CD4-positive, alpha-beta T cell treated with Interleukin-10 for 1 hour (primary cell): ENCODE measurements around the gene SLC5A9.
"Not testable (repeated sequence)": the region's sequence is repeated elsewhere in the genome, so short reads cannot be mapped to it uniquely, and the experiment has no call there.

Source experiments
- DNase-seq: peaks from one replicate; pipeline ENCODE4 v3.0.0-alpha.2; 2020

SLC5A9 gene

DNA sequence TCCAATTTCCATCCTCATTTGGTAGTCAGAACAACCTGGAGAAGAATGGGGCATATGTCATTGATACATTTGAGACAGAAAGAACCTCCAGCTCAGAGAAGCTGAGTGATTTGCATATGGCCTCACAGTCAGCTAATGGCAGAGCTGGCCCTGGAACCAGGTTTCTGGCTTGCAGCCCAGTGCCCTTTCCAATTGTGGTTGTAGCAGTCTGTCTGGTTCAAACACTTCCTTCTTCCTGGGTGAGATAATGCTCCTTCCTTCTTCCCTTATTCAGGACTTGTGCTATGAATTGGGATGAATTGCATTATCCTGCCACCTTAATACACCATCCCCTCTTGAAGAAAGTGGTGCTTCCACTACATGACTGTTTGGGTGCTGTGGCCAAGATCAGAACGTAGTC, 24.2 kb downstream of the SLC5A9 start:
- DNase-seq, result no peak

DNA sequence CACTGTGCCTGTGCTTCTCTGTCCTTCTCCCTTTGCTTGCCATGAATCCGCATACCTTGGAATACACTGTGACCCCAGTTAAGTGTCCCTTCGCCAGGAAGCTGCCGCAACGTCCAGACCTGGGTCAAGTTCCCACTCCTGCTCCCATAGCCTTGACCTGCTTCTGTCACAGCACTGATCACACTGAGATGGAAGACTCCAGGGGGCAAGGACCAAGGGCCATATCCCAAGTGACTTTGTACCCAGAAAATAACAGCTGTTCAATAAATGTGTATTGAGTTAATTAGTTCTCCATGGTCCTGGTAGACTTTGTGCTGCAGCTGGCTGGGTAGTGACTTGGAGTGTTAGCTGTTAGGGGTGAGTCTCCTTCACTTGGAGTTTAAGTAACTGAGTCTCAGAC, 25.8 kb downstream of the SLC5A9 start:
- no peak for DNase-seq

DNA sequence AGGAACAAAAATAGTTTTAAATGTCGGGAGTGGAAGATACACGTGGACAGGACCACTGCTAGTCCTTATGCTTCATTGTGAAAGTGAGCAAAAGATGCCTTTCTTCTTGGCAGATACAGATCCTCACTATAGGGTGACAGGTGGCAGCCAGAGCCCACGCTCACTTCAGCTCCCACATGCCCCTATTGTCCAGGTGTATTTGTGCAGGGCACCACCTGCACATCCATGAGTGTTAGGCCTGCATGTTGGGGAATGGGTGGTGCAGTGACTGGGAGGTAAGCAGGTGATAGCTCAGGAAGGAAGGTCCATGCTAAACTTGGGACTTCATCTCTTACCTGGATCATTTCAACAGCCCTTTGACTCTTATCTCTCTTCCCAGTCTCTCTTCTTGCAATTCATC, 27.4 kb downstream of the SLC5A9 start:
- no peak for DNase-seq

DNA sequence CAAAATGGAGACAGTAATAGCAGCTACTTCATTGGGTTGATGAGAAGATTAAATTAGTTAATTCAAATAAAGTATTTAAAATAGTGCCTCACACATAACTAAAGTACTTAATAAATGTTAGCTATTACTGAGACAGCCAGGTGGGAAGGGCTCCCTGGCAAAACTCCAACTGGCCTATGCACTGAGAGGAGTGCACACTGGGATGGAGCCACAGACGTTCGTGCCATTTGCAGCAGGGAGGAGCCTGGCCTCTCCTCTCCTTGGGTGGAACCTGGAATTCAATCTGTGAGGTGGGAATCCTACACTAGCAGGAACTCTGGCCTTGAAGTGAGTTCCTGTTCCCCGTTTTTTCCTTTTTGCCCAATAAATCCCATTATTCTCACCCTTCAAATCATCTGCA, 28.1 kb downstream of the SLC5A9 start:
- DNase-seq, result no peak

DNA sequence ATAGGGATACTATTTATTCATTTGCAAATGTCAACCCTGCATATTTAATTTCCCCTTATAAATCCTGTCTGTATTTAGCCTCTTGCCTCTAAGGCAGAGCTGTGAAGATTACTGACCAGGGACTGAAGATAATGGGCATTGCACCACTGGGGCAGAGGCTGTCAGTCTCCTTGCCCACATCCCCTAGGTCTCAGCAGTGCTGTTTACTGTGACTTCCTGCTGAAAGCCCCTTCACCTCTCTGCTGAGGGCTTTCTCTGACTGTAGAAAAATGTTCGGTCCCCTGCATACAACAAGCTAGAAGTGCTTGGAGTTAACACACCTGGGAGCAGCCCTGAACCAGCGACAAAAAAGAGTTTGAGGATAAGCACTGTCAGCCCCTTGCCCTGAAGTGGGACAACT, 28.8 kb downstream of the SLC5A9 start:
- no peak for DNase-seq

DNA sequence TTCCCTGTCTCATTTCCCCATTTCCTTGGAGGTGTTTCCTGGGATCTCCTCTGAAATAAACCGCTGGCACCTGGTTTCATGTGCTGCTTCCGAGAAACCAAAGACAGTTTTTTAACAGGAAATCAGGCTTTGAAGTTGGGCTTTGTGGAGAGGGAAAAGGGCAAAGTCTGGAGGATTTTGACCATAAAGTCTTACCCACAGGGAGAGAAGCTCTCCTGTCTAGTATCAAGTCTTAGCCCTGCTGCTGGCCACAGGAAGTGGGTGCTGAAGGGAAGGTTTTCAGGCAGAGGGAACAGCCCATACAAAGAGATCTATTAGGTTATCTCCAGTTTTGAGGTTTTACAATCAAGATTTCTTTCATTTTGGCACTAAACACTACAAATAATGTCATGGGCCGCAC, 29.3 kb downstream of the SLC5A9 start:
- DNase-seq, result no peak

DNA sequence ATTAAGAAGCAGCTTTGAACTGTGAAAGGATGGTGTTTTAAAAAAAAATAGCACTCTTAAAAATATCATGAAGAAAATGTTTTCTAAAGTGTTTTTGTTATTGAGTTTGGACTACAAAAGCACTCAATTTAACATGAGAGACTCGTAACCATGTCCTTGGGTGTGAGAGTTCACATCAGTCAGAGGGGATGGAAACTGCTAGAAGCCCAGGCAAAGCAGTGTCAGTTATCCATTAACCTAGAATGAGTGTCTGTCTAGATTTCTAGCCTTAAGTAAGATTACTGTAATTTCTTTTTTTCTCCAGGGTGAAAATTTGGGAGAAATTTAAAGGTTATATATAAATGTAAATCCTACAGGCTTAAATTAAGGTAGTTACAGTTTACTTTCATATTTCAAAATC, 31.7 kb downstream of the SLC5A9 start:
- no peak for DNase-seq

DNA sequence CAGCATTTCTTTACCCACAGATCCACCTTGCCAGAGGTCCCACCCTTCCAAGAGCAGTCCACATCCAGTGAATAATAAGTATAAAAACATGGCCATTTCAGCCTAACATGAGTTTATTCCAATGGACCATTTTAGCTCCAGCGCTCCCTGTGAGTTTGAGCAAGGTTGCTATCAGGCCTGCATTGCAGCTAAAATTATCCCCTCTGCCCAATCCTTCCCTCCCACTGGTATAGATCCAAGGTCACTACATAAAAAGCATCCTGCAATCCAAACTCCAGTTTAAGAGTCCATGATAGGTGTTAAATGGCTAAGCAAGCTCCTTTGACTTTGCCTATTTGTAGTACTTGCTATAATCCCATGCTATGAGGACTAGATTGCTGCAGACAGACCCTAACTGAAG, 35.6 kb downstream of the SLC5A9 start:
- DNase-seq, result no peak

DNA sequence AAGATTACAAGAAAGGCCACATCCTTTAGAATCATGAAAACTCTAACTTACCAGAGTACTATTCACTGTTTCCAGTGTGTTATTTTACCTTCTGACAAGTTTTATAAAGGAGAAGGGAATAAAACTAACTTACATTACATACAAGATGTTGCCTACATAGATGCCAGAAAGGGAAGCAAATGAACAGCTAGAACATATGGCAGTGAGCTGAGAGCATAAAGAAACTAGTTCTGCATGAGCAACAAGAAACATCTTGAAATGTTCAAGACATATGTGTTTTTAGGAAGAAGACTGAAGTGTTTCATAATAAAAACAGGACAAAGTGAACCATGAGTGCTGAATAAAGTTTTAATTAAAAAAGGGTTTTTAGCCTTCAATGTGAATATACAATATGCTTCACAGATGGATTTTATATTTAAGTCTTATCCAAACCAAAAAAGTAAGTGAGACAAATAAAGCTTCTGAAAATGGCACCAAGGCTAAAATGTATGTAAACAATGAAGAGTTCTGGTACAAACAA, 39.4 kb downstream of the SLC5A9 start:
- no peak for DNase-seq

DNA sequence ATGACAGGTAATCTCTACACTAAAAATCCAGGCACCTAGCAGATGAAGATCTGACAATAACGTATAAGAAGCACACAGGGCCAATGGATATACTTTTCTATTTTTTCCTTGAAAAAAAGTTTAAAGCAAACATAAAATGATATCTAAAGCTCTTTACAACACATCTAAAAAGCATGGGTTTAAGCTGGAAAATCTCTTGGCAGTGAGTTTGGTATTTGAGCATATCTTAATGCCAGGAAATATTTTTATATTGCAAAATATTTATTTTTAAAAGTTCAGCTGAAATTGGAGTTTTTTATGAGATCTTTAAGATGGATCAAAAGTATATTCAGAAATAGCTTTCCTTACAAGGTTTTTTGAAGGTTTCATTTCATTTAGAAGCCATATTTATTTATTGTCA, 40.5 kb downstream of the SLC5A9 start:
- DNase-seq, result no peak

DNA sequence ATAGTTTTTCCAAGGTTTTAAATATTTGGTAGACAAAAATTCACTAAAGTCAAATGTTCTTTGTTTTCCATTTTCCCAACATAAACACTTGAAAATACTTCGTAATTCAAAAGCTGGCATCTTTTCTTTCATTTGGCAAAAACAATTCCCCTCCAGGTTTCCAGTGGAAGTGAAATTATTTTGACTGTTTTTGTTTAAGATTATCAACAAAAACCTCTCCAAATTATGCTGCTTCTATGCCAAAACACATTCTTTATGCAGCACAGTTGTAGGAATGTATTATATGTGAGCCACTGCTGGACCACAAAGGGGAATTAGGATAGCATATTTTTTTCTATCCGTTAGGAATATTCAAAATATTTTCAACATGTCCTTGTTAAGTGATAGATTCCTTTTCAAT, 44.1 kb downstream of the SLC5A9 start:
- no peak for DNase-seq

DNA sequence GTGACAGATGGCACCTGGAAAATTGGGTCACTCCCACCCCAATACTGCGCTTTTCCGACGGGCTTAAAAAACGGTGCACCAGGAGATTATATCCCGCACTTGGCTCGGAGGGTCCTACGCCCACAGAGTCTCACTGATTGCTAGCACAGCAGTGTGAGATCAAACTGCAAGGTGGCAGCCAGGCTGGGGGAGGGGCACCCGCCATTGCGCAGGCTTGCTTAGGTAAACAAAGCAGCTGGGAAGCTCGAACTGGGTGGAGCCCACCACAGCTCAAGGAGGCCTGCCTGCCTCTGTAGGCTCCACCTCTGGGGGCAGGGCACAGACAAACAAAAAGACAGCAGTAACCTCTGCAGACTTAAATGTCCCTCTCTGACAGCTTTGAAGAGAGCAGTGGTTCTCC, 54.9 kb downstream of the SLC5A9 start:
- not testable (repeated sequence) for DNase-seq

DNA sequence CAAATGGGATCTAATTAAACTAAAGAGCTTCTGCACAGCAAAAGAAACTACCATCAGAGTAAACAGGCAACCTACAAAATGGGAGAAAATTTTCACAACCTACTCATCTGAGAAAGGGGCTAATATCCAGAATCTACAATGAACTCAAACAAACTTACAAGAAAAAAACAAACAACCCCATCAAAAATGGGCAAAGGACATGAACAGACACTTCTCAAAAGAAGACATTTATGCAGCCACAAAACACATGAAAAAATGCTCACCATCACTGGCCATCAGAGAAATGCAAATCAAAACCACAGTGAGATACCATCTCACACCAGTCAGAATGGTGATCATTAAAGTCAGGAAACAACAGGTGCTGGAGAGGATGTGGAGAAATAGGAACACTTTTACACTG, 59.8 kb downstream of the SLC5A9 start:
- DNase-seq, result not testable (repeated sequence)

DNA sequence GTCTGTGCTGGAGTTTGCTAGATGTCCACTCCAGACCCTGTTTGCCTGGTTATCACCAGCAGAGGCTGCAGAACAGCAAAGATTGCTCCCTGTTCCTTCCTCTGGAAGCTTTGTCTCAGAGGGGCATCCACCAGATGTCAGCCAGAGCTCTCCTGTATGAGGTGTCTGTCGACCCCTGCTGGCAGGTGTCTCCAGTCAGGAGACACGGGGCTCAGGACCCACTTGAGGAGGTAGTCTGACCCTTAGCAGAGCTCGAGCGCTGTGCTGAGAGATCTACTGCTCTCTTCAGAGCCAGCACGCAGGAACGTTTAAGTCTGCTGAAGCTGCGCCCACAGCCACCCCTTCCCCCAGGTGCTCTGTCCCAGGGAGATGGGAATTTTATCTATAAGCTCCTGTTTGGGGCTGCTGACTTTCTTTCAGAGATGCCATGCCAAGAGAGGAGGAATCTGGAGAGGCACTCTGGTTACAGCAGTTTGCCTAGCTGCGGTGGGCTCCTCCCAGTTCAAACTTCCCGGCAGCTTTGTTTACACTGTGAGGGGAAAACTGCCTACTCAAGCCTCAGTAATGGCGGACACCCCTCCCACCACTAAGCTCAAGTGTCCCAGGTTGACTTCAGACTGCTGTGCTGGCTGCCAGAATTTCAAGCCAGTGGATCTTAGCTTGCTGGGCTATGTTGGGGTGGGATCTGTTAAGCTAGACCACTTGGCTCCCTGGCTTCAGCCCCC, 62.3 kb downstream of the SLC5A9 start:
- DNase-seq, result not testable (repeated sequence)

DNA sequence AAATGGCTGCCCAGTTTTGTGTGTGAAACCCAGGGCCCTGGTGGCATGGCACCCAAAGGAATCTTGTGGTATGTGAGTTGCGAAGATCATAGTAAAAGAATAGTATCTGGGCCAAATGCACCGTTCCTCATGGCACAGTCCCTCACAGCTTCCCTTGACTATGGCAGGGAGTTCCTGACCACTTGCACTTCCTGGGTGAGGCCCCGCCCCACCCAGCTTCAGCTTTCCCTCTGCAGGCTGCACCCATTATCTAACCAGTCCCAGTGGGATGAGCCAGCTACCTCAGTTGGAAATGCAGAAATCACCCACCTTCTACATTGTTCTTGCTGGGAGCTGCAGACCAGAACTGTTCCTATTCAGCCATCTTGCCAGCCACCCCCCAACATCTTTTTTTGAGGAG, 63.0 kb downstream of the SLC5A9 start:
- no peak for DNase-seq

DNA sequence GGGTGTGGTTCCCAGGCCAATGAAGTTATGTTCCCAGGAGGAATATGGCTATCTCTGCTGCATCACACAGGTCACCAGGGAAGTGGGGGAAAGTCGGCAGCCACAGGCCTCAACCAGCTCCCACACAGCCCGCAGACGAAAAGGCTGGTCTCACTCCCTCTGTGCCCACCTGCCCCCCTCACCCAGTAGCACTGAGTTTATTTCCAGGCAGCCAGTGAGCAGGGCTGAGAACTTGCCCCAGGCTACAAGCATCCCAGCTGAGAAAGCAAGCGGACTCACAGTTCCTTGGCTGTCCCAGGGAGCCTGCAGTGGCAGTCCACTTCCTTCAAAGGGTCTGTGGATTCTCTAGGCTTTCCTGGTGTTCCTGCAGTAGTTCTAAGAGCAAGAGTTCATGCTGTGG, 68.9 kb downstream of the SLC5A9 start:
- no peak for DNase-seq

DNA sequence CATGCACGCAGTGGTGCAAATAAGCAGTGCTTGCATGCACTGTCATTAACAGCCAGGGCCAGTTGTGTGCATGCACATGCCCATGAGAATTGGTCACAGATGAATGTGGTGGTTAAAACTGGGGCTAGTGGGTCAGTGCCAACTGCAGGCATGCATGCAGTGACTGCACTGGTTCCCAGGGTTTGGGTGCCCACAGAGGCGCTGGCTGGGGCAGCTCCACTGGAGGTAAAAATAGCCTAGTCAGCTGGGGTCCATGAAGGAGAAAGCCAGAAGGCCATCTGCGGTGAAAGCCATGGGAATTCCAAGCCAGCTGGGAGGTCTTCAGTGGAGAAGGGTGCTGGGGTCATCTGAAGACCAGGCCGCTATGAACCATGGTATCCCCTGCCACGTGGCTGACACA, 70.2 kb downstream of the SLC5A9 start:
- no peak for DNase-seq

DNA sequence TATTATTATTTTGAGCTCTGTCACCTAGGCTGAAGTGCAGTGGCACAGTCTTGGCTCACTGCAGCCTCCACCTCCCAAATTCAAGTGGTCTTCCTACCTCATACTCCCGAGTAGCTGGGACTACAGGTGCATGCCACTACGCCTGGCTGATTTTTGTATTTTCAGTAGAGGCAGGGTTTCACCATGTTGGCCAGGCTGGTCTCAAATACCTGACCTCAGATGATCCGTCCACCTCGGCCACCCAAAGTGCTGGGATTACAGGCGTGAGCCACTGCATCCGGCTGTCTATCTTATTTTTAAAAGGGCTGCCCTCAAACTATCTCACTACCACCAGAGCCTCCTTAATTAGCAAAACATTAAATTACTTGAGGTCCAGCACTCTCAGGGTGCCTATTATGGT, 71.6 kb downstream of the SLC5A9 start:
- not testable (repeated sequence) for DNase-seq

DNA sequence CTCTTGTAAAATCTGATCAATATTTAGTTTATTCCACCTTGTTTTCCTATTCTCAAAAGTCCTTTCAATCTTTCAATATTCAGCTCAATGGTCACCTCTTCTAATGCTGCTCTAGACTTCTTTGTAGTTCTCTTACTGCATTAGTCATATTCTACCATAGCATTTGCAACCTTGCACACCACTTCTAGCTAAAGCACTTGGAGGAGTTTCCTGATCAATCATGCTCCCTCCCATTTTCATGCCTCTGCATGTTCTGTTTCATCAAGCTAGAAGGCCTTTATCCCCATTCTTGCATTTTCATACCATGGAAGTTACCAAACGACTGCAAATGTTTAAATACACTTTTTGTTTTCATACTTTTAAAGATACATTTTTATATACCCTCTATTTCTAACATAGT, 72.1 kb downstream of the SLC5A9 start:
- DNase-seq, result no peak
